ENCODE measurements around the gene SLAIN1.

- TF ChIP-seq POLR2A (IDR thresholded peaks at IDR 0.05) (no peak), CTCF (IDR thresholded peaks at IDR 0.05) (no peak)
These were observed 44.2 kb upstream of the SLAIN1 start for GRCh38 chr13:77653301-77653700.

All from Peyer's patch (tissue), 4 donors.